DMS114 treated with DMSO at 0.1 percent for 48 hours (cell line): ENCODE measurements around the gene TTC13.

Experiments
- DNase-seq: peaks from one replicate; lab custom pipeline; 2025; ENCODE audit not compliant: unreplicated experiment; lab: John Stamatoyannopoulos, UW

The TTC13 gene

GRCh38 chr1:230909974-230910754 is 68.5 kb downstream of the TTC13 start:
- DNase-seq = no peak

- no peak for DNase-seq
Measured at GRCh38 chr1:230907472-230908205, 71.0 kb downstream of the TTC13 start.

GRCh38 chr1:230906226-230906625 is 72.4 kb downstream of the TTC13 start:
- no peak for DNase-seq

DNA sequence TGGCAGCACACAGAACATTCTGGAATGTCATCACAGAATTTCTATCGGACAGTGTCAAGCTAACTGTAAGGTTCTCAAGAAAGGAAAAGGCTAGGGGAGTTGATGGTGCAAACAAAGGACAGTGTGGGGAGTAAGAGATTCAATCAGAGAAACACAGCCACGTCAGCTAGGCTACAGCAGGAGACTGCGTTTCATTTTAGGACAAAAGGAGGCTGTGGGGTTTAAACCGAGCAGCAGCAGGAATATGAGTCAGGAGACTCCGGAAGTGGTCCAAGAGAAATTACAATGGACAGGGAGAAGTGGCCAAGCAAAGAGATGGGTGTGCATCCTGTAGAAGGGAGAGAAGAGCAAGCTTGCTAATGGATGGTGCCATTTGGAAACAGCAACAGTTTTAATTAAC is 72.9 kb downstream of the TTC13 start:
- DNase-seq = no peak

GRCh38 chr1:230902349-230902923 is 76.2 kb downstream of the TTC13 start:
- no peak for DNase-seq

DNA sequence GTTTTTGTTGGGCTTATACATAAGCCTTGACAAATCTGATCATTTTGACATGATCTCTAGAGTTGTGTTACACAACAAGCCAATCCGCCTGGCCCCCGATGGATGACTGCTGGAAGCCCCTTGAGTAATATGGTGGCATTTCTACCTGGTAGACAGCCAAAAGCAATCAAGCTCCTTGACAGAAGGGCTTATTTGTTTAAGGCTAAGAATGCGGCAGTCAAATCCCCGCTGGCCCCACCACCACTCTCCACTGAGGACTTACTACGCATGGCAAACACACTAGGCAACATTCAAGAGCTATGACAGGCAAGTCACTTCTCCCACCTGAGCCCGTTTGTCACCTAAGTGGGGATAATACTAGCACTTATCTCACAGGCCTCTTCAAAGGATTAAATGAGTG is 77.0 kb downstream of the TTC13 start:
- no peak for DNase-seq

GRCh38 chr1:230900984-230901383 is 77.7 kb downstream of the TTC13 start:
- DNase-seq = no peak

- no peak for DNase-seq
Measured at GRCh38 chr1:230899841-230900251, 78.8 kb downstream of the TTC13 start.

GRCh38 chr1:230898748-230899147 is 79.9 kb downstream of the TTC13 start:
- DNase-seq = no peak

DNA sequence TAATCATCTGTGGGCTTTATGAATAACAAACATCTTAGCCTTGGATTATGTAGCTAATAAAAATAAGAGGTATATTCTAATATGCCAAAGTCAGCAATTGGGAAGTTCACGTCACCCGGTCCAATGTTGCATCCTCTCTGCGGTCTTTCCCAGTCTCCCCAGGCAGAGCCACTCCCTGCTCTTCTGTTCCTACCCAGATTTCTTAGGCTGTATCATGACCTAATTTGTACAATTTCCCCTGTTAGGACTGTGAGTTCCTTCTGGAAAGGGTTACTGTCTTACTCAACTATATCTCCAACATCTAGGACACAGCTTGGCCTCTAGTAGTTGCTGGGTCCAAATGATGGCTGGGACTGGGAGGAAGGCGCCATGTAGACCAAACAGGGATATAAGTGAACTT is 80.5 kb downstream of the TTC13 start:
- no peak for DNase-seq

DNA sequence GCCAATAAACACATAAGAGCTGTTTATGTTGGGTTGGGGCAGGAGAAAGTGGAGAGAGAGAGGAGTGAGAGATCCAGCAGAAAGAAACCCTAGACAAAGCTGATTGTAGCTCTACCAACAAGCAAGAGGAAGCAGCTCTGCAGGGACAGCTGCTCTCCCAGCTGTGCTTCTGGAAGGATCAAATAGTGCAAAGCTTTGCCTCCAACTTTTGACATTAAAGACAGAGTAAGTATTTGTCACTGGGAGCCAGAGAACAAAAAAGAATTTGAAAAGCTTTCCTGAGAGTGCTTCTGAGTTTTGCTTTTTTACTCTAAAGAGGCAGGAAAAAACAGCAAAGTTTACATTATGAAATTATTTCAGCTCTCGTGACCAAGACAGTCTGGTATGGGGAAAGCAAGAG is 81.9 kb downstream of the TTC13 start:
- DNase-seq = no peak

DNA sequence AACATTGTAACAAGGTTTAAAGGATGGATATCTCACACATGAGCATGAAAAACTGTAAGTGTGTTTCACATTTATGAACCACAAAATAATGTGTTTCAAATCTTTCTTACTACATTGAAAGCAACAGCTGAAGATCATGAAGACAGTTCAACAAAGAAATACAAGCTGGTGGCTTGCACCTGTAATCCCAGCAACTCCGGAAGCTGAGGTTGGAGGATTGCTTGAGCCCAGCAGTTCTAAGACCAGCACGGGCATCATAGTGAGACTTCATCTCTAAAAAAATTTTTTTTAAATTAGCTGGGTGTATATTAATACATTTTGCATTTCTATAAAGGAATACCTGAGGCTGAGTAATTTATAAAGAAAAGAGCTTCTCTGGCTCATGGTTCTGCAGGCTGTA is 83.2 kb downstream of the TTC13 start:
- DNase-seq = no peak

GRCh38 chr1:230894664-230895063 is 84.0 kb downstream of the TTC13 start:
- DNase-seq = no peak

DNA sequence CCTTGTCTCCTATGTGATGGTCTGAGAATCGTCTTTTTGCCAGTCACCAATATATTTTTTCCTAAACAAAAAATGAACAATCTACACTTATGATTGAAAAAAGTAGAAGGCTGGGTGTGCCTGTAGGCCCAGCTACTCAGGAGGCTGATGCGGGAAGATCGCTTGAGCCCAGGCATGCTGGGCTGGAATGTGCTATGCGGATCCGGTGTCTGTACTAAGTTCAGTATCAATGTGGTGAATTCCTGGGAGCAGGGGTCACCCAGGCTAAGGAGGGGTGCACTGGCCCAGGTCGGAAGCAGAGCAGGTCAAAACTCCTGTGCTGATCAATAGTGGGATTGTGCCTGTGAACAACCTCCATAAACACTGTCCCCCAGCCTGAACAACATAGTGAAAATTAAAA is 84.6 kb downstream of the TTC13 start:
- DNase-seq = no peak

GRCh38 chr1:230892018-230892491 is 86.6 kb downstream of the TTC13 start:
- DNase-seq = no peak

DNA sequence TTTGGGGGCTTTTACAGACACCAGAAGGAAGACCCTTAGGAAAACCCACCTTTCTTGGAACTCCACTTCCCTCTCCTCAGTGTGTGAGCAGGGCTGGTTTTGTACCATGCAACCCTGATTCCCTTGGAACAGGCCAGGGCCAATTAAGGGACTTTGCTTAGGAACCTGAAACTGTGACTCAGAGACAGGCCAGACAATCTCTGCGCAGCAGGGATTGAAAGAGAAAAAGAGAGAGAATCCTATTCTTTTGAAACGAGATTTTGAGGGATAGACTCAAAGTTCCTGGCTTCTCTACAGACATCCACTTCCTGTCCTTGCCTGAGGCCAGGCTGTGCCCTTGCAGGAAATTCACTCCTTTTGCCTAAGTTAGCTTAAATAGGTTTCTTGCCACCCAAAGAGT is 87.2 kb downstream of the TTC13 start:
- no peak for DNase-seq

- no peak for DNase-seq
Measured at GRCh38 chr1:230884646-230885045, 94.0 kb downstream of the TTC13 start.

GRCh38 chr1:230883967-230884366 is 94.7 kb downstream of the TTC13 start:
- DNase-seq = no peak

GRCh38 chr1:230879778-230880177 is 98.9 kb downstream of the TTC13 start:
- DNase-seq = no peak

DNA sequence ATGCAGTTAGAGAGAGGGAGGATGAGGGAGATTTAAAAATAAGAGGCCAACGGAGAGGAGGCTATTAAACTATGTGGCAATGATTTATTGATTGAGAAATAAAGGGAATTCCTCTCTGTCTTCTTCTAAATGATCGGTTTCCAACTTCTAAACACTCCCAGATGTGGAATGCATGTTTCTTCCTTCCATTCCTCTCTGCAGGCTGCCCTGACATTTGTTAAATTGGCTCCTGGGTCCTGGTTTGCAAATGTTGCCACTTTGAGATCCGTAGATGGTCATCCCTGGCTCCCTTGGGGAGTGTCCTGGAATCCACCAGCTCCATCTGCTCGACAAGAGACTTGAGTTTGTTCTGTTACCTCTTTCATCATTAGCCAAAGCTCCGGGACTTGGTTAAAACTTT is 100.1 kb downstream of the TTC13 start:
- DNase-seq = no peak

GRCh38 chr1:230877924-230878590 is 100.6 kb downstream of the TTC13 start:
- DNase-seq = no peak
